H1 (cell line): ENCODE measurements around the gene PSD. TPM values are rescaled to one million over a fixed set of nuclear protein-coding genes. Genes with fewer than 3 reads are reported as not detected.

ENCODE experiments used
- CTCF ChIA-PET: fragments of 300-600 bp; sonication (Branson Sonifier 250); formaldehyde crosslinking; loops from one replicate; lab custom pipeline; 2021; ENCODE audit not compliant: partially characterized antibody; lab: Charles Lee
- POLR2A ChIA-PET: fragments of 300-600 bp; sonication (Branson Sonifier 250); formaldehyde crosslinking; loops from one replicate; lab custom pipeline; 2021; ENCODE audit warnings: inconsistent platforms; ENCODE audit not compliant: partially characterized antibody; lab: Charles Lee
- DNase-seq, 2 experiments: peaks; one replicate each; pipeline versions ENCODE4 v3.0.0 to v3.0.0-alpha.2; 2010 to 2022; ENCODE audit warnings: low spot score in 2 of 2, low read depth in 1 of 2, mixed read lengths in 1 of 2
- FAIRE-seq: peaks from 2 replicates; lab custom pipeline; 2011; peaks lifted over from hg19 to GRCh38; lab: Jason Lieb, UNC
- H2AFZ ChIP-seq: 2 replicates; pipeline ENCODE4 v1.8.1; 2012; ENCODE audit warnings: low read length, inconsistent platforms
- H2AK5ac ChIP-seq: 2 replicates; pipeline ENCODE4 v1.6.1; 2013; ENCODE audit warnings: low read depth, low read length
- H2BK120ac ChIP-seq: replicated peaks from 2 replicates; pipeline ENCODE3; 2013; ENCODE audit warnings: low read depth, low read length, inconsistent platforms
- H2BK12ac ChIP-seq: 2 replicates; pipeline ENCODE4 v1.6.1; 2013; ENCODE audit warnings: low read depth, low read length
- H2BK15ac ChIP-seq: 2 replicates; pipeline ENCODE4 v1.6.1; 2013; ENCODE audit warnings: low read length
- H2BK20ac ChIP-seq: 2 replicates; pipeline ENCODE4 v1.6.1; 2013; ENCODE audit warnings: low read length
- H2BK5ac ChIP-seq: 2 replicates; pipeline ENCODE4 v1.6.1; 2013; ENCODE audit warnings: low read depth, low read length
- H3K14ac ChIP-seq: 2 replicates; pipeline ENCODE4 v1.6.1; 2013; ENCODE audit warnings: inconsistent platforms; ENCODE audit not compliant: insufficient read length
- H3K18ac ChIP-seq: 2 replicates; pipeline ENCODE4 v1.6.1; 2013; ENCODE audit warnings: low read length; ENCODE audit errors: extremely low read depth
- H3K23ac ChIP-seq: 2 replicates; pipeline ENCODE4 v1.6.1; 2013; ENCODE audit warnings: inconsistent platforms; ENCODE audit not compliant: insufficient read length
- H3K23me2 ChIP-seq: 2 replicates; pipeline ENCODE4 v1.6.1; 2013; ENCODE audit warnings: low read depth, low read length
- H3K27ac ChIP-seq: 2 replicates; pipeline ENCODE4 v1.6.1; 2011; ENCODE audit warnings: low read depth, low read length, inconsistent platforms
- H3K27me3 ChIP-seq, 4 experiments: replicated peaks in 1 of 4; 1 replicate in 1 of 4; 2 replicates in 3 of 4; pipeline versions ENCODE4 v1.6.1 to v1.8.1; 2011 to 2013; ENCODE audit warnings: low read length in 3 of 4, mild to moderate bottlenecking in 3 of 4, inconsistent platforms in 2 of 4, mixed read lengths in 2 of 4, moderate library complexity in 1 of 4; ENCODE audit not compliant: control insufficient read depth in 3 of 4, insufficient read depth in 3 of 4; ENCODE audit errors: extremely low read depth in 1 of 4
- H3K36me3 ChIP-seq, 4 experiments: 2 replicates each; pipeline versions ENCODE4 v1.6.1 to v1.8.1; 2011 to 2013; ENCODE audit warnings: mild to moderate bottlenecking in 4 of 4, low read length in 3 of 4, moderate library complexity in 2 of 4, control low read depth in 1 of 4, inconsistent platforms in 1 of 4; ENCODE audit not compliant: insufficient read depth in 4 of 4, control insufficient read depth in 2 of 4
- H3K4ac ChIP-seq: replicated peaks from 2 replicates; pipeline ENCODE3; 2013; ENCODE audit warnings: low read length, low read depth, mixed read lengths, inconsistent platforms; ENCODE audit not compliant: insufficient read length
- H3K4me1 ChIP-seq, 4 experiments: replicated peaks in 1 of 4; 1 replicate in 1 of 4; 2 replicates in 3 of 4; pipeline versions ENCODE4 v1.6.1 to v1.8.1; 2011 to 2013; ENCODE audit warnings: low read length in 3 of 4, inconsistent platforms in 2 of 4, mixed read lengths in 1 of 4; ENCODE audit not compliant: insufficient read depth in 4 of 4, control insufficient read depth in 3 of 4
- H3K4me2 ChIP-seq, 2 experiments: 2 replicates each; pipeline versions ENCODE4 v1.6.1 to v1.8.1; 2011 to 2013; ENCODE audit warnings: low read depth in 2 of 2, low read length in 2 of 2, control low read depth in 1 of 2, inconsistent platforms in 1 of 2, mild to moderate bottlenecking in 1 of 2; ENCODE audit not compliant: insufficient read depth in 1 of 2
- H3K4me3 ChIP-seq, 4 experiments: fragments of 200-600, 300-600 bp in 1 of 4; sonication (generic), shearing (Covaris generic), sonication (Bioruptor Twin) in 1 of 4; 2 replicates each; pipeline versions ENCODE4 v1.5.1 to v1.8.1; 2011 to 2016; ENCODE audit warnings: low read length in 4 of 4, low read depth in 3 of 4, control low read depth in 2 of 4, inconsistent platforms in 2 of 4, mild to moderate bottlenecking in 2 of 4, mixed read lengths in 1 of 4, moderate library complexity in 1 of 4; ENCODE audit not compliant: insufficient read depth in 2 of 4; ENCODE audit errors: extremely low read depth in 1 of 4
- H3K56ac ChIP-seq: replicated peaks from 2 replicates; pipeline ENCODE3; 2013; ENCODE audit warnings: low read depth, mild to moderate bottlenecking, mixed read lengths, low read length, inconsistent platforms; ENCODE audit not compliant: insufficient read length
- H3K79me1 ChIP-seq: 2 replicates; pipeline ENCODE4 v1.6.1; 2013; ENCODE audit warnings: low read depth, low read length, control low read depth
- H3K79me2 ChIP-seq, 2 experiments: 2 replicates each; pipeline versions ENCODE4 v1.6.1 to v1.8.1; 2012 to 2013; ENCODE audit warnings: low read length in 2 of 2, mild to moderate bottlenecking in 2 of 2, inconsistent platforms in 1 of 2; ENCODE audit not compliant: insufficient read depth in 2 of 2, control insufficient read depth in 1 of 2
- H3K9ac ChIP-seq, 4 experiments: replicated peaks in 1 of 4; 1 replicate in 1 of 4; 2 replicates in 3 of 4; pipeline versions ENCODE4 v1.6.1 to v1.8.1; 2011 to 2013; ENCODE audit warnings: low read depth in 3 of 4, low read length in 3 of 4, control low read depth in 2 of 4, mild to moderate bottlenecking in 2 of 4, moderate library complexity in 2 of 4, inconsistent platforms in 1 of 4; ENCODE audit errors: extremely low read depth in 1 of 4
- H3K9me3 ChIP-seq, 2 experiments: 2 replicates each; pipeline versions ENCODE4 v1.6.1 to v1.8.1; 2012 to 2013; ENCODE audit warnings: mild to moderate bottlenecking in 2 of 2, moderate library complexity in 2 of 2, control low read depth in 1 of 2, inconsistent platforms in 1 of 2, low read depth in 1 of 2, low read length in 1 of 2, mixed read lengths in 1 of 2; ENCODE audit not compliant: insufficient read depth in 2 of 2
- H4K20me1 ChIP-seq, 2 experiments: replicated peaks in 1 of 2; 2 replicates each; pipeline versions ENCODE3 to v1.8.1; 2011 to 2013; ENCODE audit warnings: inconsistent platforms in 2 of 2, low read length in 2 of 2, mild to moderate bottlenecking in 1 of 2; ENCODE audit not compliant: insufficient read depth in 2 of 2, control insufficient read depth in 1 of 2
- H4K5ac ChIP-seq: 2 replicates; pipeline ENCODE4 v1.6.1; 2013; ENCODE audit warnings: low read length, low read depth, mixed read lengths, inconsistent platforms; ENCODE audit not compliant: insufficient read length
- H4K8ac ChIP-seq: 2 replicates; pipeline ENCODE4 v1.8.0; 2013; ENCODE audit warnings: mild to moderate bottlenecking, moderate library complexity, low read length, inconsistent platforms; ENCODE audit not compliant: insufficient read depth; ENCODE audit errors: extremely low read depth
- H4K91ac ChIP-seq: replicated peaks from 2 replicates; pipeline ENCODE3; 2013; ENCODE audit warnings: low read length, mixed read lengths, inconsistent platforms; ENCODE audit not compliant: insufficient read length
- ASH2L ChIP-seq: fragments of 200-600, 300-600 bp; sonication (generic); IDR thresholded peaks from one replicate; pipeline ENCODE4 v1.7.1; 2017; ENCODE audit warnings: low read length
- TAF1 ChIP-seq: IDR thresholded peaks from 2 replicates; pipeline ENCODE4 v1.6.1; 2011; ENCODE audit warnings: mild to moderate bottlenecking, low read depth, low read length
- WGBS, 2 experiments: shearing (Covaris generic) in 1 of 2; methylation state at CpG; one replicate each; pipeline versions ENCODE4 v1.1.6 to v1.1.7; 2013 to 2015; ENCODE audit warnings: low lambda C conversion rate in 2 of 2, mixed read lengths in 2 of 2, inconsistent platforms in 1 of 2, low coverage in 1 of 2, missing lambda C conversion rate in 1 of 2; ENCODE audit not compliant: insufficient replicate concordance in 2 of 2, insufficient coverage in 1 of 2, insufficient read length in 1 of 2; ENCODE audit errors: extremely low coverage in 1 of 2, missing lambda C conversion rate in 1 of 2; 5-methylcytosine and 5-hydroxymethylcytosine counted together
- polyA plus RNA-seq, 7 experiments: library from polyadenylated mRNA; depleted of rRNA in 3 of 7; stranded (reverse) in 5 of 7; unstranded in 2 of 7; fragments of >200 nt in 5 of 7; fragments of 200-250 nt in 2 of 7; gene quantifications; 1 replicate in 5 of 7; 2 replicates in 1 of 7; 4 replicates in 1 of 7; pipeline versions ENCODE4 v1.2.1 to v1.2.3, GENCODE V29; 2011 to 2013; ENCODE audit warnings: missing spikeins in 2 of 7, mixed read lengths in 2 of 7
- total RNA-seq: library from RNA; stranded (reverse); fragmentation: NEBNext Ultra II Directional; extraction: Animal tissue kit (Norgen Biotek cat#: 25700); gene quantifications from 2 replicates; pipeline ENCODE4 v1.2.1, GENCODE V29; 2021

The PSD gene
- total and polyA plus RNA-seq, 2 of the 8 experiments (the other 6 are each of a cell fraction or from before 2014, with no cell fraction given): 5.4 to 6.0 TPM

DNA sequence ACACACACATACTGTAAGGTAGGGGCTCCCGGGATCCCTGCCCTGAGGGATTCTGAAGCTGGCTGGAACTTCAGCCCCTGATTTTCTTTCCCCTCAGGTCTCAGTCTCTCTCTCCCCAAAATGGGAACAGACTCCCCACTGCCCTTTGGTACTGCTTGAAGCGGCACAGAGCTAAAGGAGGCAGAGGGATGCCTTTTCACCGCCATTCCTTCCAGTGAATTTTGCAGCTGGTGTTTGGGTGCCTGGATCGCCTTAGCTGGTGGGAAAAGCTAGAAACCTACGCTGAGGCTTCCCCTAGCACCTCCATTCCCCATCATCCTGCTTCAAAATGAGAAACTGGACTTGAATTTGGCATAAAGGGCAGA is 16.5 kb upstream of the PSD start:
- Histone ChIP-seq H3K14ac (no peak overlapping the region), H3K36me3 (no peaks in the 10 kb centered on the region; a peak in 1 of 8 replicates), H3K23me2 (peaks cover 9% of the 10 kb centered on the region), H3K9ac (no peak overlapping the region; a peak in 1 of 7 replicates), H3K79me2 (no peaks in the 10 kb centered on the region; a peak in 1 of 4 replicates), H3K18ac (no peak overlapping the region), H2BK15ac (no peak overlapping the region), H2BK5ac (no peak overlapping the region), H3K4me2 (peak overlapping the region; percentile 62 to 74), H4K91ac (no peak overlapping the region), H3K23ac (no peak overlapping the region), H2AK5ac (no peak overlapping the region), H2BK20ac (no peak overlapping the region), H2BK12ac (no peak overlapping the region), H3K4ac (no peak overlapping the region), H2BK120ac (no peak overlapping the region), H4K20me1 (no peaks in the 10 kb centered on the region), H3K4me1 (peaks cover 0 to 18% (median 13%) of the 10 kb centered on the region in 4 experiments; a peak in 6 of 7 replicates), H3K79me1 (no peaks in the 10 kb centered on the region), H4K5ac (no peak overlapping the region), H4K8ac (no peak overlapping the region), H3K9me3 (no peaks in the 10 kb centered on the region), H3K27ac (no peak overlapping the region), H2AFZ (no peak overlapping the region), H3K56ac (no peak overlapping the region), H3K27me3 (peaks cover 13 to 37% (median 34%) of the 10 kb centered on the region in 4 experiments), H3K4me3 (peak overlapping the region; percentile 10 to 52 (median 42); a peak in 6 of 8 replicates)
- no peak for DNase-seq
- 26% methylated on average over 5 of the region's 5 CpGs; no CpG with 5 or more reads in 1 of the 2 experiments for WGBS, 2 experiments
- no peak for FAIRE-seq
- no peak for TF ChIP-seq ASH2L
- no peak for TF ChIP-seq TAF1
- ChIA-PET CTCF (interaction anchor here (1.0 to 7.5 kb wide), 9 partner anchors 9 to 51 kb away, joined by 4 to 40 read pairs (median 8); partner anchors contain the start of genes C10orf95 and NFKB2), POLR2A (interaction anchor here (1.3 to 9.0 kb wide), 4 partner anchors 14 to 43 kb away, joined by 3 to 75 read pairs (median 28); partner anchors contain the start of genes C10orf95 and FBXL15)
